ENCODE data around the gene SCN4A. TPM values are rescaled to one million over a fixed set of nuclear protein-coding genes. Genes with fewer than 3 reads are reported as not detected.

SCN4A gene
- total RNA-seq, 1 donor from 2014 or later = 0.10 TPM

GRCh38 chr17:63939401-63939800 lies 33.3 kb downstream of the SCN4A start:
- no peak overlapping the region for H3K4me3 Mint-ChIP-seq (ENCODE audit: low read depth)
- TF ChIP-seq CTCF (IDR thresholded peaks at IDR 0.05; ENCODE audit: unreplicated experiment) = no peak
- no peak for DNase-seq (ENCODE audit: low spot score, unreplicated experiment)
- no peaks in the 10 kb centered on the region for H3K9me3 Mint-ChIP-seq (ENCODE audit: low read depth)
- no peaks in the 10 kb centered on the region for H3K4me1 Mint-ChIP-seq (ENCODE audit: low read depth)
- H3K36me3 Mint-ChIP-seq (ENCODE audit: insufficient read depth) = no peaks in the 10 kb centered on the region
- no peak overlapping the region for H3K27ac Mint-ChIP-seq
- H3K27me3 Mint-ChIP-seq = peaks cover 6% of the 10 kb centered on the region

DNA sequence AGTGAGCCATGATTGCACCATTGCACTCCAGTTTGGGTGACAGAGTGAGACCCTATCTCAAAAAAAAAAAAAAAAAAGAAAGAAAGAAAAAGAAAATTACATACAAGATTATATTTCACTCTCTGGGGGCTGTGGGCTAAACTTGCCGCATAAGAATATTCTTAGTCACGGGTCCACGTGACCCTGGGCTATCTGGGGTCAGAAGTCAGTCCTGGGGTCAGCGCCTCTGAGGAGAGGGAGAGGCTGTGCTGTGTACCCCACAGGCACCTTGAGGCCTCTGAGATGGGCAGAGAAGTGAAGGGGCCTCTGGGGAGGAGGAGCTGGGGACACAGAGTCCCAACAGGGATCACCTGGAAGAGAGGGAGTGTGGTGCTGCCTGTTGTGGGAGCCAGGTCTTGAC lies 34.8 kb downstream of the SCN4A start:
- DNase-seq (ENCODE audit: low spot score, unreplicated experiment) = no peak
- H3K36me3 Mint-ChIP-seq (ENCODE audit: insufficient read depth) = no peaks in the 10 kb centered on the region
- H3K27ac Mint-ChIP-seq = no peak overlapping the region
- no peaks in the 10 kb centered on the region for H3K9me3 Mint-ChIP-seq (ENCODE audit: low read depth)
- H3K4me1 Mint-ChIP-seq (ENCODE audit: low read depth) = no peaks in the 10 kb centered on the region
- no peak for TF ChIP-seq CTCF (IDR thresholded peaks at IDR 0.05; ENCODE audit: unreplicated experiment)
- peaks cover 6% of the 10 kb centered on the region for H3K27me3 Mint-ChIP-seq
- no peak overlapping the region for H3K4me3 Mint-ChIP-seq (ENCODE audit: low read depth)

DNA sequence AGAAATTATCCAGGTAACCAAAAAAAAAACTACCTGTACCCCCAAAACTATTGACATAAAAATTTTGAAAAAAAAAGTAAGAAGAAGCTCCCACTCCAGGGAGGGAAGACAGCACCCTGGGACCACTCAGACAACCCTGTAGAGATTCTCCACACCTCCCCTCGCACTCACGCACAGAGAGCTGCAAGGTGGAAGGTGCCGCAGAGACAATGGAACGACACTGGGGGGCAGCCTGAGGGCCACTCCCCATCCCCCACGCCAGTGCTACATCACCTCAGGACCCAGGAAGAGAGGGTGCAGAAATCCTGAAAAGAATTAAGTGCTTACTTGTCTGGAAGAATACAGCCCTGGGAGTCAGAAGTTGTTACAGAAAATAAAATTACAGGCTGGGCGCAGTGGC lies 35.4 kb downstream of the SCN4A start:
- Mint-ChIP-seq H3K4me3 (ENCODE audit: low read depth) (no peak overlapping the region), H3K27ac (no peak overlapping the region), H3K4me1 (ENCODE audit: low read depth) (no peaks in the 10 kb centered on the region), H3K27me3 (peaks cover 6% of the 10 kb centered on the region), H3K9me3 (ENCODE audit: low read depth) (no peaks in the 10 kb centered on the region), H3K36me3 (ENCODE audit: insufficient read depth) (no peaks in the 10 kb centered on the region)
- TF ChIP-seq CTCF (IDR thresholded peaks at IDR 0.05; ENCODE audit: unreplicated experiment) = no peak
- DNase-seq (ENCODE audit: low spot score, unreplicated experiment) = no peak

DNA sequence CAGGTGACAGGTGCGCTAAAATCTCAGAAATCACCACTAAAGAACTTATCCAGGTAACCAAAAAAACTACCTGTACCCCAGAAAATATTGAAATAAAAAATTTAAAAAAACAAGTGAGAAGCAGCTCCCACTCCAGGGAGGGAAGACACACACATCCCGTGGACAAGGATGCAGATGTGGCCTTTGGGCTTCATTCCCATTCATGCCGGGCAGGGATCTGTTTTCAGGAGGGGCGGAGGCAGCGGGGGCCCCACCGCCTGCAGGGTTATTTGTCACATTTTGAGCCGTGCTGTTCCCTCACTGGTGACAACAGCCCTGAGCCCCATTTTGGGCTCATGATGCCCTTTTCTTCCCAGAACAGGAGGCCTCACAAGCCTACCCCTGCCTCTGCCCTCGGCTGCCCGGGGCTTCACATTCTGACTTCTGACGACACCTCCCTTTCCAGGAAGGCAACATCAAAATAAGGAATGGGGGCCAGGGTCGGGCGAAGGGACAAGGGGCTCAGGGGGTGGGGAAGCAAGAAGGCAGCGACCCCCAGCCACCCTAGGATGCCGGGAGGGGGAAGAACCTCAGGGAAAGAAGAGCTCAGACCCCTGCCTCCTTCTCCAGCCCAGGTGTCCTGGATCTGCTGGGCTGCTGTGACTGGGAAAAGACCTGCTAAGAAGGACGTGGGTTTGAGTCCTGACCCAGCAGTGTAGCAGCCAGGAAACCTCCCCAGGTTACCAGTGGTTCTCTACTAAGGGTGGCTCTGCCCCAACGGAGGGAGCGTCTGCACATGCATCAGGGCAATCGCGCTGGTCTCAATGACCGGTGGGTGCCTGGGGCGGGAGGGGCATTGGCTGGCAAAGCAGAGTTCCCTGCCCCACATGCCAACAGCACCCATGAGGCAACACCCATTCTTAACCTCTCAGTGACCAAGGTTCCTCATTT lies 38.3 kb downstream of the SCN4A start:
- Mint-ChIP-seq H3K36me3 (ENCODE audit: insufficient read depth) (no peaks in the 10 kb centered on the region), H3K4me1 (ENCODE audit: low read depth) (no peaks in the 10 kb centered on the region), H3K4me3 (ENCODE audit: low read depth) (no peak overlapping the region), H3K9me3 (ENCODE audit: low read depth) (no peaks in the 10 kb centered on the region), H3K27me3 (peaks cover 6% of the 10 kb centered on the region), H3K27ac (no peak overlapping the region)
- TF ChIP-seq CTCF (IDR thresholded peaks at IDR 0.05; ENCODE audit: unreplicated experiment) = no peak
- DNase-seq (ENCODE audit: low spot score, unreplicated experiment) = no peak

- Mint-ChIP-seq H3K4me3 (ENCODE audit: low read depth) (no peak overlapping the region), H3K27ac (no peak overlapping the region), H3K27me3 (peaks cover 6% of the 10 kb centered on the region), H3K4me1 (ENCODE audit: low read depth) (no peaks in the 10 kb centered on the region), H3K9me3 (ENCODE audit: low read depth) (no peaks in the 10 kb centered on the region), H3K36me3 (ENCODE audit: insufficient read depth) (no peaks in the 10 kb centered on the region)
- no peak for DNase-seq (ENCODE audit: low spot score, unreplicated experiment)
- no peak for TF ChIP-seq CTCF (IDR thresholded peaks at IDR 0.05; ENCODE audit: unreplicated experiment)
Measured at GRCh38 chr17:63933598-63933997, 39.1 kb downstream of the SCN4A start.
